Caki2 (cell line): Measurements from ENCODE around the gene CALU. TPM values are rescaled to one million over a fixed set of nuclear protein-coding genes. Genes with fewer than 3 reads are reported as not detected.

ENCODE experiments used
- DNase-seq: peaks from one replicate; pipeline ENCODE4 v3.0.0-alpha.2; 2015; ENCODE audit warnings: low read depth
- in situ Hi-C: cut with HindIII; loops from 2 replicates; pipeline ENCODE4 v1.10.0; 2016; ENCODE audit warnings: low sequenced_read_pairs, low pct_unique_long_range_greater_than_20kb, mixed read lengths
- total RNA-seq: library from RNA; depleted of rRNA; stranded (reverse); fragments of >200 nt; shearing (Covaris generic); gene quantifications from 2 replicates; pipeline ENCODE4 v1.2.3, GENCODE V29; 2014; ENCODE audit warnings: low replicate concordance

The CALU gene
- total RNA-seq, 1 experiment from 2014 or later, result 166 TPM

DNA sequence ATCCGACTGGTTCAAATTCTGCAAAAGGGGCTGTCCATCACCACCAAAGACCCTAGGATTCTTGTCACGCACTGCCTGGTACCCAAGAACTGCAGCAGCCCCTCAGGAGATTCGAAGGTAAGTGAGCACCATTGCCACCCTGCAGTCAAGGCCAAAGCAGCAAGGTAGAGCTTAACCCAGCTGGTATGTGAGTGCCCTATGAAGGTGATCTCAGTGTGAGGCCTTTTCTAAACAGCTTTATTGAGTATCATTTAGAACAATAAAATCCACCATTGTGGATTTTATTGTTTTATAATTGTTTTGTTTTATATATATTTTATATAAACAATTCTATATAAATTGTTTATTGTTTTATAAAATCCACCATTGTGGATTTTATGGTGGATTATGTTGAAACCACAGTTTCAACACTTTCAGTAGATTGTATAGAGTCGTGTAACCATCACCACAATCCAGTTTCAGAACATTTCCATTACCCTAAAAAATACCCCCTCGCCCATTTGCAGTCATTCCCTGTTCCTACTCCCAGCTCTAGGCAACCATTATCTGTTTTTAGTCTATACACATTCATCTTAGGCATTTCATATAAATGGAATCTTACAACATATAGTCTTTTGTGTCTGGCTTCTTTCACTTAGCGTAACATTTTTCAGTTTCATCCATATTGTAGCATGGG is 20.1 kb upstream of the CALU start:
- in situ Hi-C loops, result no loop called here
- no peak for DNase-seq

DNA sequence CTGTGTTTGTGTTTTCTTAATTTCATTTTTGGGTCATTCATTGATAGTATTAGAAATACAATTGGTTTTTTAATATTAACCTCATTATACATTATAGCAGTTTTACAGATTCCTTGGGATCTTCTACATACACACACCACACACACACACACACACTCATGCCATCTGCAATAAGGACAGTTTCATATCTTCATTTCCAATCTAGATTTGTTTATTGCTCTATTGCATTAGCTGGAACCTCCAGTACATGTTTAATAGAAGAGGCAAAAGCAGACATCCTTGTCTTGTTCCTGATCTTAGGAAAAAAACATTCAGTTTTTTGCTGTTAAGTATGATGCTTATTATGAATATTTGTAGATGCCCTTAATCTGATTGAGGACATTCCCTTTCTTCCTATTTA is 17.8 kb upstream of the CALU start:
- in situ Hi-C loops, result no loop called here
- no peak for DNase-seq

GRCh38 chr7:128724743-128725142 is 14.4 kb upstream of the CALU start:
- DNase-seq, result no peak
- in situ Hi-C loops, result no loop called here

DNA sequence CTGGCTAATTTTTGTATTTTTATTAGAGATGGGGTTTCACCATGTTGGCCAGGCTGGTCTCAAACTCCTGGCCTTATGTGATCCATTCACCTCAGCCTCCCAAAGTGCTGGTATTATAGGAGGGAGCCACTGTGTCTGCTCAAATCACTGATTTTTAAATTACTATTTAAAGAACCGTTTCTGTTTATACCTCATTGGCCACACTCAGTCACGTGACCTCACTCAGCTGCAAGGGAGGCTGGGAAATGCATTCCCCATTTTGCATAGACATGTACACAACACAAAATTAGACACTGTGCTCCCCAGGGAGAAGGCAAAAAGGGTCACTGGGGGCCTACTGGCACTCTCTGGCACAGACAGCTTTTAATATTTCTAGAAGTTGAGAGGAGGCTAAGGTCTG is 13.6 kb upstream of the CALU start:
- in situ Hi-C loops, result no loop called here
- DNase-seq, result no peak

DNA sequence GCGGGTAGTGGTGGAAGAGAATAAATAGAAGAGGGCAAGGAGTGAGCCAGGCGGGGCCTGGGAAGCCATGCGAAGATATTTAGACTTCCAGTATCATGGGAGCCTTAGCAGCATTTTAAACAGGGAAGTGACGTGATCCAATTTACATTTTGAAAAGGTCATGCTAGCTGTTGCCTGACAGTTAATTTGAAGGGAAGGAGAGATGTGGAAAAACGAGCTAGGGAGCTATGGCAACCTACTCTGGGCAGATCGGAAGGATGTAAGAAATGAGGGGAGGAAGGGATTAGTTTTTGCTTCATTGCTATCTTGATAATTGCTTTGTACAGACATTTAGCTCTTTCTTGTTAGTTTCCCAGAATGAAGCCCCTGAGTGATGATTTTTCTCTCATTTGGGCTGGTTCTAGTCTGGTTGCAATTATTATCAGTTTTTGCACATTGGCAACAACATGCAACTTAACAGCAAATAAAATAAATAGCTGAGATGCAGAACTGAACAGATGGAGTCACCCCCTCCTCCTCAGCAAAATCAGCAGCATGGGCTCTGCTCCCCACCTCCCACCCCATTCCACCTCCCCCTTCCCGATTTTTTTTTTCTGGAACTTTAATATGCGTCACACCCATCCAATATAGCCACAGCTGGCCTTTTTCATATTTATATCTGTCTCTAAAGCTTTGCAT is 13.0 kb upstream of the CALU start:
- no peak for DNase-seq
- in situ Hi-C loops, result no loop called here

GRCh38 chr7:128726737-128727072 is 12.5 kb upstream of the CALU start:
- no peak for DNase-seq
- in situ Hi-C loops, result no loop called here

- DNase-seq, result no peak
- in situ Hi-C loops, result no loop called here
Observed at GRCh38 chr7:128727239-128727638, 11.9 kb upstream of the CALU start.

GRCh38 chr7:128728598-128728997 is 10.6 kb upstream of the CALU start:
- in situ Hi-C loops, result no loop called here
- no peak for DNase-seq

DNA sequence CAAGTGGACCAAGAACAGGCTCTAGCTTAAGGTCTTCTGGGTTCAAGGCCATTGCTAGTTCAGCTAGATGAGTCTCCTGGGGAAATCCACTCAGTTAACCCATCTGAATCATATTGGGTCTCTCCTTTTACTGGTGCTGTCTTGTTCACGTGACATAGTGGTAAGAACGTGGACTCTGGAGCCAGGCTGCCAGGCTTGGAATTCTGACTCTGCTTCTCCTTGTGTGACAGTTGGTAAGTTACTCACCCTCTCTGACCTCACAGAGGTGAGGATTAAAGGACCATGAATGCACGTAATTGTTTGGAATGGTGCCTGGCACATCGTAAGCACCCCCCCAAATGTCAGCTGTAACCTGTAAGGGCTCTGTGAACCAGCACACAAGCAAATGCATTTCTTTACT is 9.7 kb upstream of the CALU start:
- DNase-seq, result no peak
- in situ Hi-C loops, result no loop called here

- in situ Hi-C loops, result no loop called here
- DNase-seq, result no peak
Observed at GRCh38 chr7:128731184-128731583, 8.0 kb upstream of the CALU start.

GRCh38 chr7:128732521-128733277 is 6.5 kb upstream of the CALU start:
- in situ Hi-C loops, result no loop called here
- no peak for DNase-seq

DNA sequence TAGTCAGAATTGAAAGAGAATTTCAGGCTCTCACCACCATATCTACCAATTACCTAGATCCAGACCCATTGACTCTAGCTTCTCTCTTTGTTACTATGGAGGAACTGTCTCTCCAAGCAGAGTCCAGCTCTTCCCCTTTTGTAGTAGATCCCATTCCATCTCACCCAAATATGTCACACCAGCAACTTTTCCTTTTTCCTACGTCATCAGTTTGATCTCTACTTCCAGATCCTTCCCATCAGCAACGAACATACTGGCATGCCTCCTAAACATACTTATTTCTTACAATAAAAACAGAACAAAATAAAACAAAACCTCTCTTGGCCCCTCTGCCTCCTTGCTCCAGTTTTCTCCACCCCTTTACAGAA is 5.9 kb upstream of the CALU start:
- no peak for DNase-seq
- in situ Hi-C loops, result no loop called here

GRCh38 chr7:128734890-128735289 is 4.3 kb upstream of the CALU start:
- in situ Hi-C loops, result no loop called here
- no peak for DNase-seq

GRCh38 chr7:128735436-128735835 is 3.7 kb upstream of the CALU start:
- in situ Hi-C loops, result no loop called here
- no peak for DNase-seq

- DNase-seq, result no peak
- in situ Hi-C loops, result no loop called here
Observed at GRCh38 chr7:128737441-128737840, 1.7 kb upstream of the CALU start.

GRCh38 chr7:128737867-128738385 is 1.2 kb upstream of the CALU start:
- in situ Hi-C loops, result no loop called here
- DNase-seq, result peak; percentile 38

GRCh38 chr7:128738570-128739047 is 550 bp upstream of the CALU start:
- in situ Hi-C loops, result no loop called here

GRCh38 chr7:128739990-128740682 is 977 bp downstream of the CALU start:
- no peak for DNase-seq
- in situ Hi-C loops, result no loop called here

More at GRCh38 chr7:128738570-128739047, 550 bp upstream of the CALU start:
- DNase-seq, result no peak

DNA sequence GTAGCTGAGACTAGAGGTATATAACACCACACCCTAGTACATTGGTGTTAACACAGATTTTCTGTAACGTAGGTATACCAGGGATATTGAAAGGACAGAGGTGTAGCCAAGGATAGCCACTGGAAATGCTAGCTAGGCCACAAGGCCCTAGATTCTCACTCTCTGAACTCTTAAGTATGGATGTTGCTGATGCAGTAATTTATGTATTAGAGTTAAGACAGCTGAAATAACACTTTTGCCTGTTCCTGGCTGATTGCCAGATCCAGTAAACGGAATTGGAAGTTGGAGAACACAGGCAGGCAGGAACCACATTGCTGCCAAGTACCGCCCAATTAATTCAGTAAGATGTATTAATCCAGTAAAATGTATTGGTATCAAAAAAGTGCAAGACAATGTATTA is 1.8 kb downstream of the CALU start:
- DNase-seq, result no peak
- in situ Hi-C loops, result no loop called here
